GM06990 (cell line): ENCODE measurements around the gene CAND2.

Experiments used
- DNase-seq: peaks from one replicate; pipeline ENCODE4 v3.0.0-alpha.2; 2011; ENCODE audit not compliant: insufficient read length; ENCODE audit errors: extremely low read depth
- H3K27me3 ChIP-seq: replicated peaks from 2 replicates; pipeline ENCODE4 v1.6.0; 2011; ENCODE audit warnings: low read length; ENCODE audit not compliant: control insufficient read depth, insufficient read depth
- H3K36me3 ChIP-seq: 2 replicates; pipeline ENCODE4 v1.5.1; 2011; ENCODE audit warnings: low read length; ENCODE audit not compliant: control insufficient read depth, insufficient read depth
- H3K4me3 ChIP-seq: replicated peaks from 2 replicates; pipeline ENCODE4 v1.5.1; 2011; ENCODE audit warnings: low read depth, mild to moderate bottlenecking, control low read depth, low read length
- TF ChIP-seq, protein P1 (sequence below): IDR thresholded peaks from 2 replicates; pipeline ENCODE4 v1.5.1; 2011; ENCODE audit warnings: low read length, control low read depth, mild to moderate bottlenecking, inconsistent platforms; ENCODE audit not compliant: insufficient read depth, poor library complexity, severe bottlenecking

The CAND2 gene

DNA sequence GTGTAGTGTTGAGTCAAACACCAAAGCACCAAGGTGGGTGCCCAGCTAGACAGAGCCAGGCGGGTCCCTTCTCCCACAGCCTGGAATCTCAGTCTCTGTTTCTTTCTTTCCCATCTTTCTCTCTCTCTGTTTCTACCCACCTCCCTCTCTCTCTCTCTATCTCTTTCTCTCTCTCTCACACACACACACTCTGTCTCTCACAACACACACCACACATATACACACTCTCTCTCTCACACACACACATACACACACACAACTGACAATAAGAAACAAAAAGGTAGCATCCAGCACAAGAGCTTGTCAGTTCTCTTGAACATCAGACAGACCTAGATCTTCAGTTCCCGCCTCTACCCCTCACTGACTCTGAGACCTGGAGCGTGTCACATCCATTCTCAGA, 39.8 kb upstream of the CAND2 start:
- no peak overlapping the region for H3K4me3 ChIP-seq
- DNase-seq, result no peak
- TF ChIP-seq, protein P1, sequence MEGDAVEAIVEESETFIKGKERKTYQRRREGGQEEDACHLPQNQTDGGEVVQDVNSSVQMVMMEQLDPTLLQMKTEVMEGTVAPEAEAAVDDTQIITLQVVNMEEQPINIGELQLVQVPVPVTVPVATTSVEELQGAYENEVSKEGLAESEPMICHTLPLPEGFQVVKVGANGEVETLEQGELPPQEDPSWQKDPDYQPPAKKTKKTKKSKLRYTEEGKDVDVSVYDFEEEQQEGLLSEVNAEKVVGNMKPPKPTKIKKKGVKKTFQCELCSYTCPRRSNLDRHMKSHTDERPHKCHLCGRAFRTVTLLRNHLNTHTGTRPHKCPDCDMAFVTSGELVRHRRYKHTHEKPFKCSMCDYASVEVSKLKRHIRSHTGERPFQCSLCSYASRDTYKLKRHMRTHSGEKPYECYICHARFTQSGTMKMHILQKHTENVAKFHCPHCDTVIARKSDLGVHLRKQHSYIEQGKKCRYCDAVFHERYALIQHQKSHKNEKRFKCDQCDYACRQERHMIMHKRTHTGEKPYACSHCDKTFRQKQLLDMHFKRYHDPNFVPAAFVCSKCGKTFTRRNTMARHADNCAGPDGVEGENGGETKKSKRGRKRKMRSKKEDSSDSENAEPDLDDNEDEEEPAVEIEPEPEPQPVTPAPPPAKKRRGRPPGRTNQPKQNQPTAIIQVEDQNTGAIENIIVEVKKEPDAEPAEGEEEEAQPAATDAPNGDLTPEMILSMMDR, result no peak
- no peaks in the 10 kb centered on the region for H3K36me3 ChIP-seq
- no peaks in the 10 kb centered on the region; the same call in 1 of the 2 replicates for H3K27me3 ChIP-seq

DNA sequence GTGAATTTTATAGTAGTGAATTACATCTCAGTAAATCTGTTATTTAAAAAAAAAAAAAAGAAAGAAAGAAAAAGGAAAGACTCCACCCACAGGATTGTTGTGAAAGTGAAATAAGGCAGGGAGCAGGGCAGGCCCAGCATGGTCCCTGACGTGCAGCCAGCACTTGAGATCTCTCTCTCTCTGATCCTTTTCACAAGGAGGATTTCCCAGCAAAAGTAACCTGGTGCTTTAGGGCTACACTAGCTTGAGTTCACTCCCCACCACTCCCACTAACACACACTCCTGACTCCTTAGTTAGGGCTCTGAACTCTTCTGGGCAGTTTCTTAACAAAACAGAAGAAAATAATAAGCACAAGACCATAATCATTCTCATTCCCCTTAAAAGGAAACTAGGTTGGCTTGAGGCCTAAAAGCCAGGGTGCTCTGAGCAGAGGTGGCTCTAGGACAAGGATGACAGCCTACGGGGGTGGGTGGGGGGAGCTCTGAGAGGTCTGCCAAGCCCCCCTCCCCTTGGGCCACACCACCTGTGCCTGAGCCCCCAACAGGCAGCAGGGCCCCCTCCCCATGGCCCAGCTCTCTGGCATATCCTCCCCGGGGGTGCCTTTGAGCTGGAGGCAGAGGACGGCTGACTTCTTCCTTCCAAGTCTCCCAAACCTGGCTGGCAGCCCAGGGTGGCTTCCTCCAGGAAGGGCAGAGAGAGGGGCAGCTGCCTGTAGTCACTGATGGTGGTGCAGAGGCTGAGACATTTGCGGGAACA, 38.3 kb upstream of the CAND2 start:
- TF ChIP-seq, protein P1, result no peak
- Histone ChIP-seq H3K36me3 (no peaks in the 10 kb centered on the region), H3K27me3 (no peaks in the 10 kb centered on the region; the same call in 1 of the 2 replicates), H3K4me3 (no peak overlapping the region)
- DNase-seq, result no peak

DNA sequence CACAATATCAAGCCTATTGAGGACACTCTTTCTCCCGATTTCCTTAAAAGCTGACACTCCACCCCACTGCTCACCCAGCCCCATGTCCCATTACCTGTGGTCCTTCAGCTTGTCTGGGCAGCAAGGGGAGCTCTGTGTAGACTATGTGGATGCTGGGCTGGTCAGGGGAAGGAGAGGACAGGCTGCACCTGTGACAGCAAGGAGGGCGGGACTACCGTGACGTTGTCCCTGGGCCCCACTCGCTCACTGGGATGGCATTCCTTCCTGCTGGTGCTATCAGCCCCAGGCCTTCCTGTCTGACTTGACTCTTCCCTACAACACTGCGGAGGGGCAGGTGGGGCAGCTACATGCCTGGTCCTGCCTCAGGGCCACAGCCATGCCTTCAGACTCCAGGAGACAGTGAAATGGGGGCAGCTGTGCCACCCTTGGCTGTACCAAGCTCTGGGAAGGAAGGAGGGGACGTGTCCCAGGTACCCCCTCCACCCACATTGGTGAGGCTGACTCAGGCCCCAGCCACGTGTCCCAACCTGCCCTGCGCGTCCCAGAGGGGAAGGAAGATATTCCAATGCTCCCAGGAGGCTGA, 37.3 kb upstream of the CAND2 start, which contains the start of gene TMEM40:
TMEM40 (minus strand) TSS at position 163 of the 583 bp plus-strand sequence. CDS start 9,427 bp downstream, outside the sequence.
- H3K4me3 ChIP-seq, result no peak within 1 kb of the TSS
- no peaks in the 10 kb centered on the region for H3K36me3 ChIP-seq
- H3K27me3 ChIP-seq, result no peaks in the 10 kb centered on the region; the same call in 1 of the 2 replicates
- no peak for DNase-seq
- TF ChIP-seq, protein P1, result no peak

DNA sequence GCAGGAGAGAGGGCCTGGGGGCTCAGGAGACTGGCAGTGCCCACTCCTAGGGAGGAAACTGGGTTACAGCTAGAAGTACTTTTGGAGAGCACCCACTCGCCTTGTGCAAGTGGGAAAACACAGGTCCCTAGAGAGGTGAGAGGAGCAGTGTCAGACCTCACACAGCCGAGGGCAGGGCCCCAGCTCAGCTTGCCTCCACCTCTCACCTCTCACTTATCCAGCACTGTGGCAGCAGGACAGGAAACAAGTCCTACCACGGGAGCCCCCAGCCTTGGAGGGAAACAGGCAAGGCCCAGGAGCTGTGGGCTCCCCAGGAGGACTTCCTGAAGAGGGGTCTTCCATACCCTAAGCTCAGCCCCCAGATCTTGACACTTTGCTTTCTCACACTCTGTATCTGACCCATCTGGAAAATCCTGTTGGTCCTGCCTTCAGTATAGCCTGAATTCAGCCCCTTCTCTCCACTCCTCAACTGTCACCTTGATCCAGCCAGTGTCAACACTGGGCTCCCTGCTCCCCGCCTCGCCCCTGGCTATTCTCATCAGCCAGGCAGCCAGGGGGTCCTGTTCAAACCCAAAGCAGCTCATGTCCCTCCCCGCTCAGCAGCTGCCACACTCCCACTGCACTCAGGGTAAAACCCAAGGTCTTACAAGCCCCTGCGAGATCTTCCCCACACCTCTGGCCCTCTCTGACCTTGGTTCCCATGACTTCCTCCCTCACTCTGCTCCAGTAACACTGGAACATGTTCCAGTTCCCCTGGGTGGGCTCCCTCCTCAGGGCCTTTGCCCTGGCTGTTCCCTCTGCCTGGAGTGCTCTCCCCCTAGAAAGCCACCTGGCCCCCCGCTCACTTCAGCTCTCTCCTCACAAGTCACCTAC, 36.6 kb upstream of the CAND2 start:
- no peak for DNase-seq
- TF ChIP-seq, protein P1, result no peak
- no peaks in the 10 kb centered on the region; the same call in 1 of the 2 replicates for H3K27me3 ChIP-seq
- H3K36me3 ChIP-seq, result no peaks in the 10 kb centered on the region
- H3K4me3 ChIP-seq, result no peak overlapping the region

DNA sequence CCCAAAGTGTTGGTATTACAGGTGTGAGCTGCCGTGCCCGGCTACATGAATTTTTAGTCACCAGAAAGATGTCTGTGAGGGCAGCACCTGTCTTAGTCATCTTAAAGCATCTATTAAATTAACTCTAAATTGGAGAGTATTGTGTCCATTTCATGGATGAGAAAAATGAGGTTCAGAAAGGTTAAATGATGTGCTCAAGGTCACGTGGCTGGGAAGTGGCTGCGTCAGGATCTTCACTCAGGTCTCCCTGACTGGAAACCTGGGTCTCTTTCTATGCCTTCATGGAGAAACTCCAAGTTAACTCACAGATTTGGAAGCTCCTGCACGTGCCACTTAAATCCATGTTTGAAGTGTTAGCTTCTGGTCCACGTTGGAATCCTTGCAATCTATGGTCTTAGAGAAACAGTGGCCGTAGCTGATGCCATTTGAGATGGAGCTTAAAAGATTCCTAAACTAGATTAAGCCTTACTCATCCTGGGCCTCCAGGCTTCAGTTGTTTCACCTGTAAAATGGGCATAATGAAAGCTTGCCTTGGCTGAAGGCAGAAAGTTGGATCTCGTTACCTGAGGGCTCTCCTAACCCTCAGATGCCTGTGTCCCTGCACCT, 32.2 kb upstream of the CAND2 start:
- no peak overlapping the region for H3K4me3 ChIP-seq
- no peaks in the 10 kb centered on the region; the same call in 1 of the 2 replicates for H3K27me3 ChIP-seq
- H3K36me3 ChIP-seq, result no peaks in the 10 kb centered on the region

More for the DNA sequence above, 32.2 kb upstream of the CAND2 start:
- no peak for DNase-seq
- TF ChIP-seq, protein P1, result no peak
